Measurements from ENCODE around the gene RNF114. TPM values are rescaled to one million over a fixed set of nuclear protein-coding genes. Genes with fewer than 3 reads are reported as not detected.
A peak's percentile ranks its signal among the peaks of the same experiment; 100 is the strongest.
"Not testable (repeated sequence)": the region's sequence is repeated elsewhere in the genome, so short reads cannot be mapped to it uniquely, and the experiment has no call there.

Gene RNF114
- total and polyA plus RNA-seq, 4 donors, result 37.6 to 69.7 (median 60.0) TPM

DNA sequence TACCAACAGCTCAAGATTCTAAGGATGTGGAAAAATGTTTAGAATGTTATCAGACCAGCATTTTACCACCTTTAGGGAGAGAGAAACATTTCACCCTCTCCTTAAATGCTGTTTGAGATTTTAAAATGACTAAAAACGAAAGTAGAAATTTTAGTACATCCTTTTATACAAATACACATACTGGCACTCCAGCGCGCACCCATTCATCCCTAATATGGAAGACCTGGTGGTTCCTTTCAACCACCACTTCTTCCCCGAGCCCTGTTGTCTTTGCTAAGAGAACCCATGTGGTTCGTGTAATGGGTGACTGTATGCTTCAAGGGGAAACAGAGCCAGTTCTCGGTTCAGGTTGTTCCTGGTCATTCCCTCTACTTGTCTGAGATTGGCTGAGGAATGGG is 42.1 kb upstream of the RNF114 start:
- H3K9me3 ChIP-seq (ENCODE audit: control insufficient read depth in 4 of 4, insufficient read depth in 3 of 4, low read length in 3 of 4), result no peaks in the 10 kb centered on the region
- H3K27ac ChIP-seq (ENCODE audit: low read depth in 1 of 2, low read length in 1 of 2), result no peak overlapping the region
- DNase-seq, result no peak
- peaks cover 10 to 49% (median 30%) of the 10 kb centered on the region in 5 donors for H3K4me1 ChIP-seq (ENCODE audit: control insufficient read depth in 5 of 5, insufficient read depth in 5 of 5, low read length in 5 of 5)
- no peaks in the 10 kb centered on the region for H3K27me3 ChIP-seq (ENCODE audit: control insufficient read depth in 3 of 3, insufficient read depth in 3 of 3, low read length in 2 of 3)
- H3K9ac ChIP-seq (ENCODE audit: insufficient read depth in 1 of 2, low read length in 2 of 2), result no peak overlapping the region
- no peaks in the 10 kb centered on the region for H3K36me3 ChIP-seq (ENCODE audit: control insufficient read depth in 4 of 4, insufficient read depth in 4 of 4, low read length in 4 of 4)
- TF ChIP-seq, protein P1, sequence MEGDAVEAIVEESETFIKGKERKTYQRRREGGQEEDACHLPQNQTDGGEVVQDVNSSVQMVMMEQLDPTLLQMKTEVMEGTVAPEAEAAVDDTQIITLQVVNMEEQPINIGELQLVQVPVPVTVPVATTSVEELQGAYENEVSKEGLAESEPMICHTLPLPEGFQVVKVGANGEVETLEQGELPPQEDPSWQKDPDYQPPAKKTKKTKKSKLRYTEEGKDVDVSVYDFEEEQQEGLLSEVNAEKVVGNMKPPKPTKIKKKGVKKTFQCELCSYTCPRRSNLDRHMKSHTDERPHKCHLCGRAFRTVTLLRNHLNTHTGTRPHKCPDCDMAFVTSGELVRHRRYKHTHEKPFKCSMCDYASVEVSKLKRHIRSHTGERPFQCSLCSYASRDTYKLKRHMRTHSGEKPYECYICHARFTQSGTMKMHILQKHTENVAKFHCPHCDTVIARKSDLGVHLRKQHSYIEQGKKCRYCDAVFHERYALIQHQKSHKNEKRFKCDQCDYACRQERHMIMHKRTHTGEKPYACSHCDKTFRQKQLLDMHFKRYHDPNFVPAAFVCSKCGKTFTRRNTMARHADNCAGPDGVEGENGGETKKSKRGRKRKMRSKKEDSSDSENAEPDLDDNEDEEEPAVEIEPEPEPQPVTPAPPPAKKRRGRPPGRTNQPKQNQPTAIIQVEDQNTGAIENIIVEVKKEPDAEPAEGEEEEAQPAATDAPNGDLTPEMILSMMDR (IDR thresholded peaks at IDR 0.05; ENCODE audit: control extremely low read depth, extremely low read depth), result no peak
- no peak overlapping the region for H3K4me3 ChIP-seq
- 55 to 65% methylated on average over 6 of the region's 6 CpGs for WGBS, 2 donors
- no peak for ATAC-seq (ENCODE audit: insufficient read depth, low FRiP score)

GRCh38 chr20:49895474-49896093 is 40.6 kb upstream of the RNF114 start:
- not testable (repeated sequence) for ATAC-seq (ENCODE audit: insufficient read depth, low FRiP score); H3K9me3 ChIP-seq (ENCODE audit: control insufficient read depth in 4 of 4, insufficient read depth in 3 of 4, low read length in 3 of 4); H3K27me3 ChIP-seq (ENCODE audit: control insufficient read depth in 3 of 3, insufficient read depth in 3 of 3, low read length in 2 of 3); H3K36me3 ChIP-seq (ENCODE audit: control insufficient read depth in 4 of 4, insufficient read depth in 4 of 4, low read length in 4 of 4); H3K9ac ChIP-seq (ENCODE audit: insufficient read depth in 1 of 2, low read length in 2 of 2); DNase-seq; H3K4me3 ChIP-seq; H3K27ac ChIP-seq (ENCODE audit: low read depth in 1 of 2, low read length in 1 of 2)
- H3K4me1 ChIP-seq (ENCODE audit: control insufficient read depth in 5 of 5, insufficient read depth in 5 of 5, low read length in 5 of 5), result peaks cover 10 to 34% (median 17%) of the 10 kb centered on the region in 5 donors
- 83 to 91% methylated on average over 7 of the region's 7 CpGs for WGBS, 2 donors

DNA sequence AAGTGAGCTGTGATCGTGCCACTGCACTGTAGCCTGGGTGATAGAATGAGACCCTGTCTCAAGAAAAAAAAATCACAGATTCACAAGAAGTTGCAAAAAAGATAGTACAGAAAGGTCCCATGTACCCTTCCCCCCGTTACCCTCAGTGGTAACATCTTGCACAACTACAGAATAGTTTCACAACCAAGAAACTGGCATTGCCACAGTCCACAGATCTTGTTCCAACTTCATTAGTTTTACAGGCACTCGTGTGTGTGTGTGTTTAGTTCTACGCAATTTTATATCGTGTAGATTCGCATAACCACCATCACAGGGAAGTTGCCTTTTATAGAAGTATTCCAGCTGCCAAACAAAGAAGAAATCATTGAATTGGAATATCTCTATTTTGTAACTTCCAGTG is 40.0 kb upstream of the RNF114 start:
- H3K9me3 ChIP-seq (ENCODE audit: control insufficient read depth in 4 of 4, insufficient read depth in 3 of 4, low read length in 3 of 4), result no peaks in the 10 kb centered on the region
- H3K4me1 ChIP-seq (ENCODE audit: control insufficient read depth in 5 of 5, insufficient read depth in 5 of 5, low read length in 5 of 5), result peaks cover 10 to 28% (median 12%) of the 10 kb centered on the region in 5 donors
- H3K36me3 ChIP-seq (ENCODE audit: control insufficient read depth in 4 of 4, insufficient read depth in 4 of 4, low read length in 4 of 4), result no peaks in the 10 kb centered on the region
- no peak overlapping the region for H3K9ac ChIP-seq (ENCODE audit: insufficient read depth in 1 of 2, low read length in 2 of 2)
- H3K4me3 ChIP-seq, result no peak overlapping the region
- TF ChIP-seq, protein P1 (IDR thresholded peaks at IDR 0.05; ENCODE audit: control extremely low read depth, extremely low read depth), result no peak
- WGBS, 2 donors, result 25 to 54% methylated on average over 6 of the region's 6 CpGs
- DNase-seq (no peak), ATAC-seq (ENCODE audit: insufficient read depth, low FRiP score) (no peak)
- H3K27ac ChIP-seq (ENCODE audit: low read depth in 1 of 2, low read length in 1 of 2), result no peak overlapping the region
- H3K27me3 ChIP-seq (ENCODE audit: control insufficient read depth in 3 of 3, insufficient read depth in 3 of 3, low read length in 2 of 3), result no peaks in the 10 kb centered on the region

- Histone ChIP-seq H3K27me3 (ENCODE audit: control insufficient read depth in 3 of 3, insufficient read depth in 3 of 3, low read length in 2 of 3) (no peaks in the 10 kb centered on the region), H3K27ac (ENCODE audit: low read depth in 1 of 2, low read length in 1 of 2) (no peak overlapping the region), H3K4me1 (ENCODE audit: control insufficient read depth in 5 of 5, insufficient read depth in 5 of 5, low read length in 5 of 5) (peaks cover 0 to 4% (median 0%) of the 10 kb centered on the region in 5 donors), H3K9me3 (ENCODE audit: control insufficient read depth in 4 of 4, insufficient read depth in 3 of 4, low read length in 3 of 4) (no peaks in the 10 kb centered on the region), H3K4me3 (no peak overlapping the region), H3K9ac (ENCODE audit: insufficient read depth in 1 of 2, low read length in 2 of 2) (no peak overlapping the region), H3K36me3 (ENCODE audit: control insufficient read depth in 4 of 4, insufficient read depth in 4 of 4, low read length in 4 of 4) (peaks cover 4 to 15% (median 7%) of the 10 kb centered on the region in 4 donors)
- peak in 1 of 3 donors; percentile 33 for DNase-seq
- no peak for ATAC-seq (ENCODE audit: insufficient read depth, low FRiP score)
- 61 to 68% methylated on average over 10 of the region's 10 CpGs for WGBS, 2 donors
- TF ChIP-seq, protein P1 (IDR thresholded peaks at IDR 0.05; ENCODE audit: control extremely low read depth, extremely low read depth), result no peak
These were observed 36.4 kb upstream of the RNF114 start for GRCh38 chr20:49899541-49900383.
